ENCODE results near the gene CPNE8. TPM values are rescaled to one million over a fixed set of nuclear protein-coding genes. Genes with fewer than 3 reads are reported as not detected.

CPNE8 gene
- polyA plus RNA-seq, 1 donor: 13.5 TPM

- no peak overlapping the region for H3K27ac ChIP-seq (ENCODE audit: low read length)
- no peak for DNase-seq
- H3K4me3 ChIP-seq (ENCODE audit: low read length): no peak overlapping the region
- no peaks in the 10 kb centered on the region for H3K36me3 ChIP-seq (ENCODE audit: control insufficient read depth, insufficient read depth, low read length)
- peaks cover 5% of the 10 kb centered on the region for H3K9me3 ChIP-seq (ENCODE audit: control insufficient read depth, low read depth, low read length)
- H3K27me3 ChIP-seq (ENCODE audit: control insufficient read depth, insufficient read depth, low read length): no peaks in the 10 kb centered on the region
- H3K4me1 ChIP-seq (ENCODE audit: control insufficient read depth, insufficient read depth, low read length): no peaks in the 10 kb centered on the region
Measured at GRCh38 chr12:38662829-38663228, 242.6 kb downstream of the CPNE8 start.

- DNase-seq: no peak
- no peaks in the 10 kb centered on the region for H3K27me3 ChIP-seq (ENCODE audit: control insufficient read depth, insufficient read depth, low read length)
- H3K27ac ChIP-seq (ENCODE audit: low read length): no peak overlapping the region
- WGBS (ENCODE audit: insufficient coverage, low lambda C conversion rate): no CpG with 5 or more reads among the region's 2 CpGs
- H3K4me1 ChIP-seq (ENCODE audit: control insufficient read depth, insufficient read depth, low read length): no peaks in the 10 kb centered on the region
- H3K4me3 ChIP-seq (ENCODE audit: low read length): no peak overlapping the region
- no peaks in the 10 kb centered on the region for H3K9me3 ChIP-seq (ENCODE audit: control insufficient read depth, low read depth, low read length)
- H3K36me3 ChIP-seq (ENCODE audit: control insufficient read depth, insufficient read depth, low read length): no peaks in the 10 kb centered on the region
Measured at GRCh38 chr12:38653650-38654049, 251.7 kb downstream of the CPNE8 start.

GRCh38 chr12:38648813-38649212, 256.6 kb downstream of the CPNE8 start:
- Histone ChIP-seq H3K4me3 (ENCODE audit: low read length) (no peak overlapping the region), H3K27me3 (ENCODE audit: control insufficient read depth, insufficient read depth, low read length) (no peaks in the 10 kb centered on the region), H3K4me1 (ENCODE audit: control insufficient read depth, insufficient read depth, low read length) (no peaks in the 10 kb centered on the region), H3K27ac (ENCODE audit: low read length) (no peak overlapping the region), H3K9me3 (ENCODE audit: control insufficient read depth, low read depth, low read length) (no peaks in the 10 kb centered on the region), H3K36me3 (ENCODE audit: control insufficient read depth, insufficient read depth, low read length) (no peaks in the 10 kb centered on the region)
- WGBS (ENCODE audit: insufficient coverage, low lambda C conversion rate): no CpG with 5 or more reads among the region's 1 CpG
- no peak for DNase-seq

GRCh38 chr12:38646146-38646545, 259.2 kb downstream of the CPNE8 start:
- Histone ChIP-seq H3K9me3 (ENCODE audit: control insufficient read depth, low read depth, low read length) (no peaks in the 10 kb centered on the region), H3K27ac (ENCODE audit: low read length) (no peak overlapping the region), H3K4me1 (ENCODE audit: control insufficient read depth, insufficient read depth, low read length) (no peaks in the 10 kb centered on the region), H3K27me3 (ENCODE audit: control insufficient read depth, insufficient read depth, low read length) (no peaks in the 10 kb centered on the region), H3K4me3 (ENCODE audit: low read length) (no peak overlapping the region), H3K36me3 (ENCODE audit: control insufficient read depth, insufficient read depth, low read length) (no peaks in the 10 kb centered on the region)
- DNase-seq: no peak
- 50% methylated on average over 2 of the region's 4 CpGs for WGBS (ENCODE audit: insufficient coverage, low lambda C conversion rate)

DNA sequence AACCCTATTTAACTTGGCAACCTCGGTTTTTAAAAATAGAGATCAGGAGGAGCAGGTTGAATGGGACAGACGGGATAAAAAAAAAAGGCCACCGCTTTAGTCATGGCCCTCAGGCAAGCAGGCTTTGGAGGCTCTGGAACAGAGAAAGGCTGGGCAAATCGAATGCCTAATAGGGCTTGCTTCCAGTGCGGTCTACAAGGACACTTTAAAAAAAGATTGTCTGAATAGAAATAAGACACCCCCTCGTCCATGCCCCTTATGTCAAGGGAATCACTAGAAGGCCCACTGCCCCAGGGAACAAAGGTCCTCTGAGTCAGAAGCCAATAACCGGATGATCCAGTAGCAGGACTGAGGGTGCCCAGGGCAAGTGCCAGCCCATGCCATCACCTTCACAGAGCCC, 265.8 kb downstream of the CPNE8 start:
- WGBS (ENCODE audit: insufficient coverage, low lambda C conversion rate): 93% methylated on average over 3 of the region's 7 CpGs
- no peak for DNase-seq
- no peak overlapping the region for H3K4me3 ChIP-seq (ENCODE audit: low read length)
- H3K27me3 ChIP-seq (ENCODE audit: control insufficient read depth, insufficient read depth, low read length): no peaks in the 10 kb centered on the region
- H3K36me3 ChIP-seq (ENCODE audit: control insufficient read depth, insufficient read depth, low read length): no peaks in the 10 kb centered on the region
- no peaks in the 10 kb centered on the region for H3K9me3 ChIP-seq (ENCODE audit: control insufficient read depth, low read depth, low read length)
- H3K27ac ChIP-seq (ENCODE audit: low read length): no peak overlapping the region
- H3K4me1 ChIP-seq (ENCODE audit: control insufficient read depth, insufficient read depth, low read length): no peaks in the 10 kb centered on the region

GRCh38 chr12:38638401-38638800, 267.0 kb downstream of the CPNE8 start:
- no peak overlapping the region for H3K27ac ChIP-seq (ENCODE audit: low read length)
- no peak for DNase-seq
- H3K9me3 ChIP-seq (ENCODE audit: control insufficient read depth, low read depth, low read length): no peaks in the 10 kb centered on the region
- no peaks in the 10 kb centered on the region for H3K27me3 ChIP-seq (ENCODE audit: control insufficient read depth, insufficient read depth, low read length)
- no peaks in the 10 kb centered on the region for H3K4me1 ChIP-seq (ENCODE audit: control insufficient read depth, insufficient read depth, low read length)
- no peak overlapping the region for H3K4me3 ChIP-seq (ENCODE audit: low read length)
- WGBS (ENCODE audit: insufficient coverage, low lambda C conversion rate): no CpG with 5 or more reads among the region's 2 CpGs
- no peaks in the 10 kb centered on the region for H3K36me3 ChIP-seq (ENCODE audit: control insufficient read depth, insufficient read depth, low read length)

- Histone ChIP-seq H3K27me3 (ENCODE audit: control insufficient read depth, insufficient read depth, low read length) (no peaks in the 10 kb centered on the region), H3K4me1 (ENCODE audit: control insufficient read depth, insufficient read depth, low read length) (no peaks in the 10 kb centered on the region), H3K36me3 (ENCODE audit: control insufficient read depth, insufficient read depth, low read length) (no peaks in the 10 kb centered on the region), H3K4me3 (ENCODE audit: low read length) (no peak overlapping the region), H3K27ac (ENCODE audit: low read length) (no peak overlapping the region), H3K9me3 (ENCODE audit: control insufficient read depth, low read depth, low read length) (no peaks in the 10 kb centered on the region)
- WGBS (ENCODE audit: insufficient coverage, low lambda C conversion rate): 73% methylated on average over 3 of the region's 4 CpGs
- no peak for DNase-seq
Measured at GRCh38 chr12:38633511-38633910, 271.9 kb downstream of the CPNE8 start.

DNA sequence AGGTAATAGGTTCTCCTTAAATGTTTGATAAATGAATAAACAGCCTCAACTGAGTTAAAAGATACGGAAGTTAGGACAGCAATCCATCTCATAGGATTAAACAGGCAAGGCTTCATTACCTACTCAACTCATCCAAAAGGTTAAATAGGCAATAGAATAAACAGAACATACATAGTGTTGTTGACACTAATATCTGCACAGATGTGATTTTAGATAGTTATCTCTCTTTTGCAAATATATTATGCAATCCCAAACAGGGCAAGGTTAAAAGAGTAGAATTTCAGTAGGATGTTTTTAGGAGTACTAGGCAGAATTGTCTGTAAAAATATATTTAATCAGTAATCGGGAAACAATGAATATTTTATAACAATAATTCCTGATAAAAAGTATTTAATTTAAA, 276.3 kb downstream of the CPNE8 start:
- H3K4me3 ChIP-seq (ENCODE audit: low read length): no peak overlapping the region
- no peaks in the 10 kb centered on the region for H3K4me1 ChIP-seq (ENCODE audit: control insufficient read depth, insufficient read depth, low read length)
- WGBS (ENCODE audit: insufficient coverage, low lambda C conversion rate): 71% methylated on average over 2 of the region's 2 CpGs
- H3K9me3 ChIP-seq (ENCODE audit: control insufficient read depth, low read depth, low read length): no peaks in the 10 kb centered on the region
- no peaks in the 10 kb centered on the region for H3K36me3 ChIP-seq (ENCODE audit: control insufficient read depth, insufficient read depth, low read length)
- no peak for DNase-seq
- H3K27me3 ChIP-seq (ENCODE audit: control insufficient read depth, insufficient read depth, low read length): no peaks in the 10 kb centered on the region
- H3K27ac ChIP-seq (ENCODE audit: low read length): no peak overlapping the region

GRCh38 chr12:38628288-38628687, 277.1 kb downstream of the CPNE8 start:
- Histone ChIP-seq H3K4me1 (ENCODE audit: control insufficient read depth, insufficient read depth, low read length) (no peaks in the 10 kb centered on the region), H3K4me3 (ENCODE audit: low read length) (no peak overlapping the region), H3K27ac (ENCODE audit: low read length) (no peak overlapping the region), H3K9me3 (ENCODE audit: control insufficient read depth, low read depth, low read length) (no peaks in the 10 kb centered on the region), H3K36me3 (ENCODE audit: control insufficient read depth, insufficient read depth, low read length) (no peaks in the 10 kb centered on the region), H3K27me3 (ENCODE audit: control insufficient read depth, insufficient read depth, low read length) (no peaks in the 10 kb centered on the region)
- DNase-seq: no peak

DNA sequence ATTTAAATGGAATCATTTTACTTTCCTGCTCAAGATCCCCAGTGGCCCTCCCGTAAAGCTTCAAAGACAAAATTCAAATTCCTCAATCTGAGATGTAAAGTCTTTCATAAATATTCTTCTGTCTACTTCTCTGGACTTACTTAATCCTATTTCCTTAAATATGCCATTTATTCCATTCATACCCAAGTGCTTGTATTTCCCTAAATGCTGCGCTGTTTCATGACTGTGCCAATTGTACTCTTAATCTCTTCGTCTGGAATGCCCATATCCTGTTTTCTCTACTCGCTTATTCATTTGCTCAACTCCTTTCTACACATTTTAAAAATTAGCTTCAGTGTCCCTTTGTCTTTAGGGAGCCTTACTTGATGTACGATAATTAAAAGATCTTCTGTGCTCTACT, 280.1 kb downstream of the CPNE8 start:
- H3K27ac ChIP-seq (ENCODE audit: low read length): no peak overlapping the region
- H3K27me3 ChIP-seq (ENCODE audit: control insufficient read depth, insufficient read depth, low read length): no peaks in the 10 kb centered on the region
- no peaks in the 10 kb centered on the region for H3K4me1 ChIP-seq (ENCODE audit: control insufficient read depth, insufficient read depth, low read length)
- DNase-seq: no peak
- H3K9me3 ChIP-seq (ENCODE audit: control insufficient read depth, low read depth, low read length): no peaks in the 10 kb centered on the region
- H3K36me3 ChIP-seq (ENCODE audit: control insufficient read depth, insufficient read depth, low read length): no peaks in the 10 kb centered on the region
- 83% methylated on average over 5 of the region's 5 CpGs for WGBS (ENCODE audit: insufficient coverage, low lambda C conversion rate)
- H3K4me3 ChIP-seq (ENCODE audit: low read length): no peak overlapping the region

DNA sequence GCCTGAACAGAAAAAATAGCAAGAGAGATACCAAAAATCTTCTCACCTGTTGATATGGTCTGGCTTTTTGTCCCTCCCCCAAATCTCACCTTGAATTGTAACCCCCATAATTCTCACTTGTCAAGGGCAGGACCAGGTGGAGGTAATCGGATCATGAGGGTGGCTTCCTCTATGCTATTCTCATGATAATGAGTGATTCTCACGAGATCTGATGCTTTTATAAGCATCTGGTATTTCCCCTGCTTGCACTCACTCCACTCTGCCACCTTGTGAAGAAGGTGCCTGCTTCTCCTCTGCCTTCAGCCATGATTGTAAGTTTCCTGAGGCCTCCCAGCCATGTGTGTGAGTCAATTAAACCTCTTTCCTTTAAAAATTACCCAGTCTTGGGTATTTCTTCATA, 291.2 kb downstream of the CPNE8 start:
- no CpG with 5 or more reads among the region's 2 CpGs for WGBS (ENCODE audit: insufficient coverage, low lambda C conversion rate)
- Histone ChIP-seq H3K27me3 (ENCODE audit: control insufficient read depth, insufficient read depth, low read length) (no peaks in the 10 kb centered on the region), H3K36me3 (ENCODE audit: control insufficient read depth, insufficient read depth, low read length) (no peaks in the 10 kb centered on the region), H3K27ac (ENCODE audit: low read length) (no peak overlapping the region), H3K4me1 (ENCODE audit: control insufficient read depth, insufficient read depth, low read length) (no peaks in the 10 kb centered on the region), H3K9me3 (ENCODE audit: control insufficient read depth, low read depth, low read length) (no peaks in the 10 kb centered on the region), H3K4me3 (ENCODE audit: low read length) (no peak overlapping the region)
- no peak for DNase-seq

Data from large intestine (tissue), 3 donors.